Skin of body (tissue), 2 donors: ENCODE data around the gene ARL5C. TPM values are rescaled to one million over a fixed set of nuclear protein-coding genes. Genes with fewer than 3 reads are reported as not detected.
"Not testable (repeated sequence)": the region's sequence is repeated elsewhere in the genome, so short reads cannot be mapped to it uniquely, and the experiment has no call there.

Experiments used
- DNase-seq: peaks from one replicate; lab custom pipeline; 2025; lab: John Stamatoyannopoulos, UW
- total RNA-seq: library from RNA; depleted of rRNA; stranded (reverse); fragments of >200 nt; gene quantifications from one replicate; pipeline ENCODE4 v1.2.3, GENCODE V29; 2014

ARL5C gene
- total RNA-seq, 1 donor from 2014 or later = not detected

DNA sequence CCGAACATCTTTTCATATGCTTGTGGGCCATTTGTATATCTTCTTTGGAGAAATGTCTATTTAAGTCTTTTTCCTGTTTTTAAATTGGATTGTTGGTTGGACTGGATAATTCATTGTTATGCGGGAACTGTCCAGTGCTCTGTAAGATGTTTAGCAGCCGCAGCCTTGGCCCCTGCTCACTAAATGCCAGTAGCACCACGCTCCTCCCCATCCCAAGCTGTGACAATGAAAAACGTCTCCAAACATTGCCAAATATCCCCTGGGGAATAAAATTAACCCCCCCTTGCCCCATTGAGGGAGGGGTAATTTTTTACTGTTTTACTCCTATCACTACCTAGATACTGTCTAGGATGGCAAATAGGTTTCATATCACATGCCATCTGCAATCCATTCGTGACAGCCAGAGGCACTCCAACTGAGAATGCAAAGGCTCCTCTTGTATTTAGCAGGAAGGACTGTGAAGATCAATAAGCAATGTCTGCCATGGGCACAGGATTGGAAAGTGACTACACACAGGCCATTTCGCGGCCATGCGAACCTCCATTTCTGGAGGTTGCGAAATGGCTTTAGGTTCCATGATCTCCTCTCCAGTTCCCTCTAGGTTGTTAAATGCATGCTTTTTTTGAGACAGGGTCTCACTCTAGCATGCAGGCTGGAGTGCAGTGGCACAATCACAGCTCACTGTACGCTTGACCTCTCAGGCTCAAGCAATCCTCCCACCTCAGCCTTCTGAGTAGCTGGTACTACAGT, 23.9 kb downstream of the ARL5C start:
- DNase-seq = no peak

DNA sequence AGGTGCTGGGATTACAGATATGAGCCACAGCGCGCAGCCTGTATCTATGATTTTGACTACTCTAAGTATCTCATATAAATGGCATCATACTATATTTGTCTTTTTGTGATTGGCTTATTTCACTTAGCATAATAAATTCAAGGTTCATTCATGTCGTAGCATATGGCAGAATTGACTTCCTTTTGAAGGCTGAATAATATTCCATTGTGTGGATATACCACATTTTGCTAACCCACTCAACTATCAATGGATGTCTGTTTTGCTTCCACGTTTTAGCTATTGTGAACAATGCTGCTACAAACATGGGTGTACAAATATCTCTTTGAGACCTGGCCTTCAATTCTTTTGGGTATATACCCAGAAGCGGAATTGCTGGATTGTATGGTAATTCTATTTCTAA, 24.7 kb downstream of the ARL5C start:
- no peak for DNase-seq

DNA sequence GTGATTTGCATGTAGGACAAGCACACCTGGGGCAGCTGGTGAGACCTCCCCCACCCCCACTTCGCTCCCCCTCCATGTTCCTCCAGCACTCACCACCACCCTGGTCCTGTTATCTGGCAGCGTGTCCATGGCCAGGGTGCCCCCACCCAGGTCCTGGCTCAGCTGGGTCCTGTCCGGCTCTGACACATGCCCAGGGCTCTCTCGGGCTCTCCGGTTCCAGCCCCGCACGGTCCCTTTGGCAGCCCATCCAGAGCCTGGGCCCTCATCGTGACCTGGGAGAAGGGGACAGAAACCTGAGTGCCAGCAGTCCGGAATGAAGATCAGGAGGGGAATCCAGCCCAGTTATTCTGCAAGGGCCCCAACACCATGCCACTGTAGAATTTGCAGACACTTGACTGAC, 26.4 kb downstream of the ARL5C start:
- DNase-seq = no peak

DNA sequence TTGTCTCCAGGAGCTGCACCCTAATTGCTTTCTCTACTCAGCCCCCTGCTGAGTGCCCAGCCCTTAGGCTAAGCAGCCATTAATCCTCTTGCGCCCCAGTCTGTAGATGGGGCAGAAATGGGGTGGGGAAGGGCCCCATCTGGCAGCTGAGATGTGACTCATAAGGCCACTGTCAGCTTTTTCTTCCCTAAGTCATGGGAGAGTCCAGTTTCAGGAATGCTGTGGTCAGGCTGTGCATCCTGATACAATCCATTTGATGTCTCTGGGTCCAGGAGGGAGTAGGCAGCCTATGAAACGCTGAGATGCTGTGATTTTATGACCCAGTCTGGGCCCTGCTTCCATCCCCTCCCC, 26.8 kb downstream of the ARL5C start:
- no peak for DNase-seq

DNA sequence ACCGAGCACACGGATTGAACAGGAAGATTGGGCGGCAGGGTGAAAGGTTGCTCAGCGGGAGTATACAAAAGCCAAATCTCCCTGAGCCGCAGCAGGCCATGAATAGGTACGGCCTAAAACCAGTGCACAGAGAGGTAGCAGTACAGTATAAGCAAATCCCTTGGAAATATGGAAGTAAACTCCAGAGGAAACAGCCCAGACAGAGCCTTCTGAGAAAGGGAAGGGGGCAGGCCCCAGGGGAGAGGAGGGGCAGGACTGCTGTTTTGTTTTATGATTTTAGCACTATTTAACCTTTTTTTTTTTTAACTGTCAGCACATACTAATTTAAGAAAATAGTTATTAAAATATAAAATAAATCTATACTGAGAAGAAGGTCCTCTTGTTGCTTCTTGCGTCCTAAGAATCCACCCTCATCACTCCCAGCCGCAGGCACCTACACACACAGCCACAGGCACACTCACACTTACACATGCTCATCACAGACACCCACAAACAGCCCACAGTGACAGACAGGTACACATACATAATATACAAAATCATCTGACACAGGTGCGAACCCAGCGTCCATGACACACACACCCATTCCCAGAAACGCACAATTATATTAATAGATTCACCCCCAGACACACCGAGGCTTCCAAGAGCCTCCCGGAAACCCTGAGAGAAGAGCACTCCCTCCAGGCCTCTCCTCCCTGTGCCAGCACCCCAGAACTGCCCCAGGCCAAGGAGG, 27.4 kb downstream of the ARL5C start:
- no peak for DNase-seq

DNA sequence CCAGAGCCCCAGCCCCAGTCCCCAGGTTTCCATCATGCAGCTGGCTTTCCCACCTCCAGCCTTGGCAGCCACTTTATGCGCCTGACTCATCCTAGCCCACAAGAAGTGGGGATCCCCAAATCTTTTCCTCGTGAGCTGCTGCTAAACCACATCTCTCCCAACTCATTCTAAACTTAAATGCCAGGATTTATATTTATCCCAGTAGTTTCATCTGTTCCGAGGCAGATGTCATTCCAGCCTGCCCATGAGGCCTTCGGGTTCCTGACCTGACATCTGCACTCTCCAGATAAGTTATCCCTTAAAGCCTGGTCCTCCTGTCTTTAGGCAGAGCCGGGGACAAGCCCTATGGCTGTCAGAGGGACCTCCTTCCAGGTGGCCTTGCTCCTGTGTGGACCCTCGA, 31.1 kb downstream of the ARL5C start:
- no peak for DNase-seq

GRCh38 chr17:39132192-39132610, 33.8 kb downstream of the ARL5C start:
- no peak for DNase-seq

DNA sequence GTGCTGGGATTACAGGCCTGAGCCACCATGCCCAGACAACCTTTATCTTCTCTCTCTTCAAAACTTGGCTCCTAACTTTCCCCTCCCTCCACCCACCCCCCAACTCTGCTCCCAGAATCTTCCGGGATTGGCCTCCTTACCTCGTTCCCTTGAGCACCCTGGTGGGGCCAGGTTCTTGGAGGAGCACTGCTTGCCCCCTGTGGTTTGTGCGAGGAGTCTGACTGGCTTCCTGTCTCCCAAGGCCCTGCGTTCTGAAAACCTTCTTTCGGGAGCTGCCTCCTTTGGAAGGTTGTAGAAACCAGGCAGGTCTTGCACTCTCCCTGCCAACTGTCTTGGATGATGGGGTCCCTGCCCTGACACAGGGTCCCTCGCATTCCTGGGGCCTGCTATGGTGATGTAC, 34.3 kb downstream of the ARL5C start:
- DNase-seq = no peak

DNA sequence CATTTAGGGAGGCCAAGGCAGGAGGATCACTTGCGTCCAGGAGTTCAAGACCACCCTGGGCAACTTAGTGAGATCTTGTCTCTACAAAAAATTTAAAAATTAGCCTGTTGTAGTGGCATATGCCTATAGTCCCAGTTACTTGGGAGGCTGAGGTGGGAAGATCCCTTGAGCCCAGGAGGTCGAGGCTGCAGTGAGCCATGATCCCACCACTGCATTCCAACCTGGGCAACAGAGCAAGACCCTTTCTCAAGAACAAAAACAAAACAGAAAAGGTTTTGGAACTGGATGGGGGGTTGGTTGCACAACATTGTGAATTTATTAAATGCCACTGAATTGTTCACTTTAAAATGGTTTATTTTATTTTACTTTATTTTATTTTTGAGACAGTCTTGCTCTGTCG, 35.8 kb downstream of the ARL5C start:
- no peak for DNase-seq

DNA sequence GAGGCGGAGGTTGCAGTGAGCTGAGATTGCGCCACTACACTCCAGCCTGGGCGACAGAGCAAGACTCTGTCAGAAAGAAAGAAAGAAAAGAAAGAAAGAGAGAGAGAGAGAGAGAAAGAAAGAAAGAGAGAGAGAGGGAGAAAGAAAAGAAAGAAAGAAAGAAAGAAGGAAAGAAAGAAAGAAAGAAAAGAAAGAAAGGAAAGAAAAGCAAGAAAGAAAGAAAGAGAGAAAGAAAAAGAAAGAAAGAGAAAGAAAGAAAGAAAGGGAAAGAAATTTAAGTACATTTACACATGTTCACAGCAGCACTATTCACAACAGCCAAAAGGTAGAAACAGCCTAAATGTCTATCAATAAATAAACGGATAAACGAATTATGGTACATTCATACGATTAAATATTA, 36.4 kb downstream of the ARL5C start:
- not testable (repeated sequence) for DNase-seq

GRCh38 chr17:39126436-39126835, 39.5 kb downstream of the ARL5C start:
- DNase-seq = no peak

GRCh38 chr17:39125143-39125875, 40.7 kb downstream of the ARL5C start:
- DNase-seq = no peak

- no peak for DNase-seq
Observed at GRCh38 chr17:39123627-39124026, 42.3 kb downstream of the ARL5C start.

DNA sequence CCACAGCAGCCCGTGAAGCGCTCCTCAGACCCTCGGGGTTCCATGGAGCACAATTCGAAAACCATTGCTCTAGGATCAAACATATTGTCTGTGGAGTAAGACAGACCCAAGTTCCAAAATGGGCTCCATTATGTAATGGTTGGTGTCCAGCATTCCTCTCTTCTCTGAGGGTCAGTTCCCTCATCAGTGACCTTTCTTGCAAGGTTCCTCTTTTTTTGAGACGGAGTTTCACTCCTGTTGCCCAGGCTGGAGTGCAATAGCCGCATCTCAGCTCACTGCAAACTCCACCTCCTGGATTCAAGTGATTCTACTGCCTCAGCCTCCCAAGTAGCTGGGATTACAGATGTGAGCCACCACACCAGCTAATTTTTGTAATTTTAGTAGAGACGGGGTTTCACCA, 43.0 kb downstream of the ARL5C start:
- no peak for DNase-seq

DNA sequence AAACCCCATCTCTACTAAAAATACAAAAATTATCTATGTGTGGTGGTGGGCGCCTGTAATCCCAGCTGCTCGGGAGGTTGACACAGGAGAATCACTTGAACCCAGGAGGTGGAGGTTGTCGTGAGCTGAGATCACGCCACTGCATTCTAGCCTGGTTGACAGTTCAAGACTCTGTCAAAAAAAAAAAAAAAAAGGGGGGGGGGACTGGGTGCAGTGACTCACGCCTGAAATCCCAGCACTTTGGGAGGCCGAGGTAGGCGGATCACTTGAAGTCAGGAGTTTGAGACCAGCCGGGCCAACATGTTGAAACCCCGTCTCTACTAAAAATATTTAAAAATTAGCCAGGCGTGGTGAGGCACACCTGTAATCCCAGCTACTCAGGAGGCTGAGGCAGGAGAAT, 44.0 kb downstream of the ARL5C start:
- DNase-seq = not testable (repeated sequence)

DNA sequence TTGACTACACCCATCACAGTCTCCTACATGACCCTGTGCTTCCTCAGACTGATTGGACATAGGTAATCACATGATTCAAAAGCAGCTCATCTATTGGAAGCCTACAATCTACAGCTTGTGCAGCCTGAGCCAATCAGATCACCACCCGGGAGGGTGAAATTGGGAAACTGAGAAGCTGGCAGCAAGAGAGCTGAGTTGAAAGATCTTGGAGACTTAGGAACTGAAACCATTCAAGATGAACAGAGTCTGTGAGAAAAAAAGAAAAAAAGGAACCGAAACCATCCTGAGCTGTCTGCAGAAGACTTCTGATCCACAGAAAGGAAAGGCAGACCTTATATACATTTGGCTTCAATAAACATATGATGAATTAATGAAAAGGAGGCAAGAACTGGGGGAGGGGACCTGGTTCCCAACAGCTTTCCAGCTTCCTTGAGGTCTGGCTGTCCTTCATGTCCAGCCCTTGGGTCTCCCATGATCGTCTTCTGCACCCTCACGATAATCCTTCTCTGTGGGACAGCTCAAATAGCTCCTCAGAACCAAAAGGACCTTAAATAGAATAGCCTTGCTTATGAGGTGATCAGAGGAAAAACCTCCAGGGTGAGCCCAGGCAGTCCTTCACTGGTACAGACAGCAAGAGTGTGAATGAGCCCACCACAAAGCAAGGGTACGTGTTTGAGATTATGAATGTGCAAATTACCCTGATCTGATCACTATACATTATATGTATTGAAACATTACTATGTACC, 47.1 kb downstream of the ARL5C start:
- DNase-seq = no peak

DNA sequence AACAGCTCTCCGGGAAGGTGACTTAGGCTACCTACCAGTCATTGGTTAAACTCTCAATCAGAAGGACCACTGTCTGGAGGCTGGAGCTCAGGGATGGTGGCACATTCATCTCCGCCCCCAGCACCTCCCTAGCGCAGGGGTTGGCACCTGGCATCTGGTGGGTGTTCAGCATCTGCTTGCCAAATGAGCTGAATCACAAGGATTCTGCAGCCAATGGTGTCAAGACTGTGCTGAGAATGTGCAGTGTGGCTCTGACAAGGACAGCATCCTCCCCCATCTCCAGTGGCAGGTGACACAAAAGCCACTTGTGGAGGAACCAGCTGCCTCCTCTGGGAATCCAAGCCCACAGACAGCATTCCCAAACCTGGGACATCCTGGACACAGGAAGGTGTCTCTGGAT, 49.7 kb downstream of the ARL5C start:
- DNase-seq = no peak

GRCh38 chr17:39115135-39115534, 50.8 kb downstream of the ARL5C start:
- no peak for DNase-seq

- no peak for DNase-seq
Observed at GRCh38 chr17:39114723-39115122, 51.2 kb downstream of the ARL5C start.

DNA sequence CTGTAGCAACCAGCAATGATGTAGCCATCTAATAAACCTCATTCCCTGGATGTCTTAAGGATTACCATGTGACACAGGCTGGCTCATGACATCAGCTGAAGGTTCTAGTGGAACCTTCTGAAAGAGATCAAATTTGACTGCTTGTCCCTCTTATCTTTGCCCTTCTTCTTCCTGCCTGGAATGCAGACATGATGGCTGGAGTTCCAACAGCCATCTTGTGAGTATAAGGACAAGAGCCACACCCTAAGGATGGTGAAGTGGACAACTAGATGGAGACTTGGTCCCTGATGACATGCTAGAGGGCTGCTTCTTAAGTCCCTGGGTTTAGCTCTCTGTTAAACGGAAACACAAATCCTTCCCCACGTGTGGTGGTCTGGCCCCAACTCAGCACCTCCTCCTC, 52.1 kb downstream of the ARL5C start:
- no peak for DNase-seq

- no peak for DNase-seq
Observed at GRCh38 chr17:39110435-39111136, 55.4 kb downstream of the ARL5C start.
